ACHN (cell line): ENCODE measurements around the gene IL4R.
"Not testable (repeated sequence)": the region's sequence is repeated elsewhere in the genome, so short reads cannot be mapped to it uniquely, and the experiment has no call there.

ENCODE experiments used
- DNase-seq: peaks from one replicate; pipeline ENCODE4 v3.0.0-alpha.2; 2015
- in situ Hi-C: cut with HindIII; loops from 2 replicates; pipeline ENCODE4 v1.10.0; 2017; ENCODE audit warnings: low sequenced_read_pairs, low pct_ligation_motif_present, low pct_unique_long_range_greater_than_20kb

Gene IL4R

GRCh38 chr16:27287051-27287811, 26.5 kb upstream of the IL4R start:
- in situ Hi-C loops: no loop called here
- DNase-seq: no peak

- no peak for DNase-seq
- in situ Hi-C loops: no loop called here
Observed at GRCh38 chr16:27287887-27288286, 25.9 kb upstream of the IL4R start.

GRCh38 chr16:27288313-27288712, 25.5 kb upstream of the IL4R start:
- in situ Hi-C loops: not testable (repeated sequence)

GRCh38 chr16:27289669-27290068, 24.1 kb upstream of the IL4R start:
- in situ Hi-C loops: no loop called here
- no peak for DNase-seq

More at GRCh38 chr16:27288313-27288712, 25.5 kb upstream of the IL4R start:
- DNase-seq: not testable (repeated sequence)

DNA sequence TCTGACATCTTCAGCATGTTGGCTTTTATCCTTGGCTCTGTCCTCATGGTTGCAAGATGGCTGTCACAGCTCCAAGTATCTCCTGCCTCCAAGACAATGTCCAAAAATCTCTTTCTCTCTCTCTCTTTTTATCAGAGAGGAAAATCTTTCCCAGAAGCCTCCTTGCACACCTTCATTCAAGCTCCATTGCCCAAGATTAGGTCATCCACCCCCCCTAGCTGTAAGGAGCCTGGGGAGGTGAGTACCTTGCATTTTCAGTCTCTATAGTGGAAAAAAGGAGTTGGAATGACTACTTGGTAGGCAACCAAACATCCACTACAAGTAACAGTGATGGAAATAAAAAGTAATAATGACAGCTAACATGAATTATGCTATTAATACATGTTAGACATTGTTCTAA, 23.2 kb upstream of the IL4R start:
- no peak for DNase-seq
- in situ Hi-C loops: no loop called here

- no peak for DNase-seq
- in situ Hi-C loops: no loop called here
Observed at GRCh38 chr16:27291106-27291505, 22.7 kb upstream of the IL4R start.

GRCh38 chr16:27291722-27292240, 22.0 kb upstream of the IL4R start:
- DNase-seq: no peak
- in situ Hi-C loops: no loop called here

DNA sequence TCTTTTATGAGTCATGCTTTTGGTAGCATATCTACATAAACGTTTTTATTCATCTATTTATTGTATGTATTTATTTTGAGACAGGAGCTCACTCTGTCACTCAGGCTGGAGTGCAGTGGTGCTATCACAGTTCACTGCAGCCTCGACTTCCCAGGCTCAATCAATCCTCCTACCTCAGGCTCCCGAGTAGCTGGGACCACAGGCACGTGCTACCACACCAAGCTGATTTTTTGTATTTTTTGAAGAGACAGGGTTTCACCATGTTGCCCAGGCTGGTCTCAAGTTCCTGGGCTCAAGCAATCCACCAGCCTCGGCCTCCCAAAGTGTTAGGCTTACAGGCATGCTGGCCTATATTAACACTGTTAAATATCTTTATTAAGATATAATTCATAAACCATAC, 20.4 kb upstream of the IL4R start:
- in situ Hi-C loops: no loop called here
- DNase-seq: no peak

DNA sequence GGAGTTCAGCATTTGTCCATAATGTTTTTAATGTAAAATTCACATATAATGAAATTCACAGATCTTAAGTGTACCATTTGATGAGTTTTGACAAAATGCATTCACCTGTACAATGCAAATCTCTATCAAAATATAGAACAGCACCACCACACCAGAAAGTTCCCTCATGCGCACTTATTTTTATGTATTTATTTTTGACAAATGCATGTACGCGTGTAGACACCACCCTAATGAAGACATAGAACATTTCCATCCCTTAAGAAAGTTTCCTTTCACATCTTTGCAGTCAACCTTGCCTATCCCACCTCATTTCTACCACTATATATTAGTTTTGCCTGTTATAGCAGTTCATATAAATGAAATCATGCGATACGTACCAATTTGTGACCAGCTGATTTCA, 15.6 kb upstream of the IL4R start:
- in situ Hi-C loops: no loop called here
- DNase-seq: no peak

DNA sequence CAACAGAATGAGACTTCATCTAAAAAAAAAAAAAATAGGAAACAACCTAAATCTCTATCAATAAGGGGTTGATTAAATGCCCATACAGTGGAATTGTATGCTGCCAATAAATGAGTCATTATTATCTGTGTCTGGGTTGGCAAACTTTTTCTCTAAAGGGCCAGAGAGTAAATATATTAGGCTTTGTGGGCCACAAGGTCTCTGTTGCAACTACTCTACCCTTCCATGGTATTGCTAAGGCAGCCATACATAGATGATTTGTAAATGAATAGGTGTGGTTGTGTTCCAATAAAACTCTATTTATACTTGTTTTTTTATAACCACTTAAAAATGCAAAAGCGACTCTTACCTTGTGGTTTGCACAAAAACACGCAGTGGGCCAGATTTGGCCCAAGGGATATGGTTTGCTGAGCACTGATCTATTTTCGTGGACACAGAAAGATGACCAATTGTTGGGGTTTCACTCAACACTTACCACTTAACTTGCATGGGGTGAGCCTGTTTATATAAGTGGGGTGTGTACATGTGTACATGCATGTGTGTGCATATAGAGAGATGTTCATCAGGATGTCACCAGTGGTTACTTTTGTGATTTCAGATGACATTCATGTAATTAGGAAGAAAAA, 12.4 kb upstream of the IL4R start:
- in situ Hi-C loops: no loop called here
- no peak for DNase-seq

- in situ Hi-C loops: no loop called here
- no peak for DNase-seq
Observed at GRCh38 chr16:27302126-27302525, 11.6 kb upstream of the IL4R start.

DNA sequence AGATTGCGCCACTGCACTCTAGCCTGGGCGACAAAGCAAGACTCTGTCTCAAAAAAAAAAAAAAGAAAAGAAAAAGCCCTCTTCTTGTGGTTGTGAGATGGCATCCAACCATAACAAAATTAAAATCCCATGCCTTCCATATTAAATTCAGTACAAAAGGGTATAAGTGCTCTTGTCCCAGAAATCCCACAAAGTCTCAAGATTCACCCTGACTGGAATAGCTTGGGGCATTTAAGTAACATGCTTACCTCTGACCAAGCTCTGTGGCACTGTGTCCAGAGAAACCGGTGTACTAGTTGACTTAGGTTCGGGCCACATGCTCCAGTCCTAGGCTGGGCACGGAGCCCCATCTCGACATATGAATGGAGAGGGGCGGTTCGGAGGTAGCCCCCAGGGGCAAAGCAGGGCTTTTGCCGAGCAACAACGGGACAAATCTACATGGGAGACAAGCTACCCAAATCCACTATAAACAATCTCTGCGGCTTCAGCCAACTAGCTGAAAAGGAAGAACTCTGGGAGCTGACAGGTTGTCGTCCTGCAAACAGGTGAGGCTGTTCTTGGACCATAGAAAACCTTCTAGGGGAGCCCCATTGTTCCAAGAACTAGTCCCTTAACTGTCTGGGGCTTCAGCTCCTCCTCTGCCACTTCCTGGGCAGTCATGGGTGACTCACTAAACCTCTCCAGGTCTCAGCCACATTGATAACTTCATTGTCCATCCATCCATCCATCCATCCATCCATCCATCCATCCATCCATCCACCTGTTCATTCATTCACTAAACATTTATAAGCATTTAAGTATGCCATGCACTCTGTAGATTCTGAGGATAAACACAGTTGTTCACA, 10.3 kb upstream of the IL4R start:
- in situ Hi-C loops: no loop called here
- DNase-seq: no peak

DNA sequence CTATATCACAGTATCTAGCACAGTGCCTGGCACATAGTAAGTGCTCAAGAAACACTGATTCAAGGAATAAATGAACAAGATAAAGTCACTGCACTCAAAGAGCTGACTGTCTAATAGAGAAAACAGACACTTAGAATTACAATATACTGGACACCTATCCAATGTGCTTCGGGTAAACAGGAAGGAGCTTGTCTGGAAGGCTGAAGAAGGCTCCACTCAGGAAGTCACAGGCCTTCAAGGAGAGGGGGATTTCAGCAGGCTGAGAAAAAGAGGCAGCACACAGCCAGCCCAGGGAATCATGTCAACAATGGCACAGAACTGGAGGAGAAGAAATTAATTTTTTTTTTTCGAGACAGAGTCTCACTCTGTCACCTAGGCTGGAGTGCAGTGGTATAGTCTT, 9.7 kb upstream of the IL4R start:
- DNase-seq: no peak
- in situ Hi-C loops: no loop called here

DNA sequence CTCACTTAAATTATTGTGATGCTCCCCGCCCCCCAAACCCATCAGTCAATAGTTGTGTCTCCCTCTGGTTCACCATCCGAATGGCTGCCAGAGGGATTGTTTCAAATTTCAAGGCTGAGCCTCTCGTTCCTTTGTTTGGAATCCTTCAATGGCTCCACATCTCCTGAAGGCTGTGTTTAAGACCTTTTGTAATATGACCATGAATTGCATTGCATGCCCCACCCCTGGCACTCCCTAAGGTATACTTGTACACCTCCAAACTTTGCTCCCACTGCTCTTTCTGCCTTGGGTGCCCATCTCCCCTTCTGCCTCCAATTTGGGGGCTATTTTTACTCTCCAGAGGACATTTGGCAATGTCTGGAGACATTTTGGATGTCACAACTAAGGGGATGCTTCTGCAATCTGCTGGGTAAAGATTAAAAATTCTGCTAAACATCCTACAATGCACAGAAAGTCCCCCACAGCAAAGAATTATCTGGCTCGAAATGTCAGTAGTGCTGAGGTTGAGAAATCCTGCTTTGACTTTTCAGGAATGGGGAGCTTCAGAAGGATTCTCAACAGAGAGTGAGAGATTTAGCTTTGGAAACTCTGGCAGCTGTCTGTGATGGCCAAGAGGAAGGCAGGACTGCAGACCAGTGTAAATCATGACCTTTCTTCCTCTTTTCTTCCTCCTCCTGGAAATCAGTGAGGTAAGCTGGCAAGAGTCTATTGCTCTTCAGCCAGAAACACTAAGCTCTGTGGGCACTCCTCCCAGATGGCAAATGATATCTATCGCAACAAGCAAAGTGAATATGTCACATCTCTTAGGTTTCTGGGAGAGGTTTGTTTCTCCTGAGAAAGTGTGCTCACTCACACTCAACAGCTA, 8.7 kb upstream of the IL4R start:
- in situ Hi-C loops: no loop called here
- DNase-seq: no peak

DNA sequence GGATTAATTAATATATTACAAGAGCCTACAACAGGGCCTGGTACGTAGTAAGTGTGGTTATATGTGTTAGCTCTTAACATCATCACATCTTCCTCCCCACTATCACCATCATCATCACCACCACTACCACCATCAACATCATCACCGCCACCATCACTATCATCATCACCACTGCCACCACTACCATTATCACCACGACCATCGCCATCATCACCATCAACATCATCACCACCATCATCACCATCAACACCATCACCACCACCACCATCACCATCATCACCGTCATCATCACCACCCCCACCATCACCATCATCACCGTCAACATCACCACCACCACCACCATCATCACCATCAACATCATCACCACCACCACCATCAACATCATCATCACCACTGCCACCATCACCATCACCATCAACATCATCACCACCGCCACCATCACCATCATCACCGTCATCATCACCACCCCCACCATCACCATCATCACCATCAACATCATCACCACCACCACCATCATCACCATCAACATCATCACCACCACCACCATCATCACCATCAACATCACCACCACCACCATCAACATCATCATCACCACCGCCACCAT, 7.8 kb upstream of the IL4R start:
- no peak for DNase-seq
- in situ Hi-C loops: no loop called here

DNA sequence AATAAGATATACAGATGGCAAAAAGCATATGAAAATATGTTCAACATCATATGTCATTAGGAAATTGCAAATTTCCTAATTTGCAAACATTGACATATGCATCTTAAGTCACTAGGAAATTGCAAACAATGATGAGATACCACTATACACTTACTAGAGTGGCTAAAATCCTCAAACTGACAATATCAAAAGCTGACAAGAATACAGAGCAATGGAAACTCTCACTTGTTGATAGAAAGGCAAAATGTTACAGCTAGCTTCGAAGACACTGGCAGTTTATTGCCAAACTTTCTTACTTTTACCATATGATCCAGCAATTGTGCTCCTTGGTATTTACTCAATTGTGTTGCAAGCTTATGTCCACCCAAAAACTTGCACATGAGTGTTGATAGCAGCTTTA, 5.0 kb upstream of the IL4R start:
- in situ Hi-C loops: no loop called here
- DNase-seq: no peak

DNA sequence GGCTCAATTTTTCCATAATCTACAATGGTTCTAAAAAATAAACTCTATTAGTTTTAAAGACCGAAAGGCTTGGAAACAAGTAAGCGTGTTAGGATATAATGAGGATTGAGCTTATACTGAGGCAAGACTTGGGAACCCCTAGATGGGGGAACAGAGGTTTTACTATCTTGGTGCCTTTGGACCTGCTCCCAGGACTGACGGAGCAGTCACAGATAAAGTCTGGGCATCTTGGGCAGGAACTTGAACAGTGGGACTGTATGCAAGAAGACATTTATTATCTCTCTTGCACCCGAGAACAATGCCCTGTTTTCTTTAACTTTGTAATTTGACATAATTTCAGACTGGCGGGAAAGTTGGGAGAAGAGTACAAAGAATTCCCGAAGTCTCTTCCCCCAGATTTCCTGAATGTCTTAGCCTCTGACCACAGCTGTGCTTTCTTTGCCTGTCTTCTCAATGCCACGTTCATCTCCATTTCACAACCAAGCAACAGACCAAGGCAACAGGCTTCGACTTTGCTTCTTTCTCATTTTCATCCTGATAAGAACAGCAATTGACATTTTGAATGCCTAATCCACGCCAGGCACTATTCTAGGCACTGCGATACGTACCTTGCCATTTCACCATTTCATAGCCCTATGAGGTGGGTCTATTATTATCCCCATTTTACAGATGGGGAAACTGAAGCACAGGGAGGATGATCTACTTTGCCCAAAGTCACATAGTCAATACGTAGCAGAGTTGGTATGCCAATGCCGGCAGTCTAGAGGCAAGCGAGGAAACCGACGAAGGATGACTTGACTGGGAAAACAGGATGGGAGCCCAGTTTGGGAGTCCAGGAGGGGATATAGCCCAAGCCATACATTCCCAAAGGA, 3.0 kb upstream of the IL4R start:
- in situ Hi-C loops: no loop called here
- no peak for DNase-seq
